Measurements from ENCODE around the gene MRPS18B. TPM values are rescaled to one million over a fixed set of nuclear protein-coding genes. Genes with fewer than 3 reads are reported as not detected.

Gene MRPS18B
- total and polyA plus RNA-seq, 2 of the 13 experiments (the other 11 are each of a cell fraction or from before 2014, with no cell fraction given): 125 to 131 TPM

- TF ChIP-seq KDM6A (CRISPR knock-in tag; IDR thresholded peaks at IDR 0.05; ENCODE audit: low read depth) (no peak), E2F1 (CRISPR knock-in tag; IDR thresholded peaks at IDR 0.05) (peak; percentile 87), MAF1 (CRISPR knock-in tag; IDR thresholded peaks at IDR 0.05; ENCODE audit: borderline replicate concordance) (peak; percentile 94), KMT2B (CRISPR knock-in tag; IDR thresholded peaks at IDR 0.05) (peak; percentile 67; the same call in 1 of the 2 replicates), SMYD3 (CRISPR knock-in tag; IDR thresholded peaks at IDR 0.05) (peak; percentile 67; the same call in 1 of the 2 replicates), RFXAP (CRISPR knock-in tag; IDR thresholded peaks at IDR 0.05; ENCODE audit: borderline replicate concordance) (peak; percentile 94), MBD4 (IDR thresholded peaks at IDR 0.05; ENCODE audit: borderline replicate concordance, low read length) (no peak), PAXIP1 (CRISPR knock-in tag; conservative IDR thresholded peaks at IDR 0.05) (peak; percentile 82), ZNF883 (CRISPR knock-in tag; IDR thresholded peaks at IDR 0.05; ENCODE audit: not compliant biosample characterization) (peak; percentile 99), GLMP (CRISPR knock-in tag; IDR thresholded peaks at IDR 0.05; ENCODE audit: borderline replicate concordance) (no peak; the same call in 1 of the 2 replicates), ZBTB7A (CRISPR knock-in tag; IDR thresholded peaks at IDR 0.05) (peak; percentile 100), STAT6 (CRISPR knock-in tag; IDR thresholded peaks at IDR 0.05; ENCODE audit: borderline replicate concordance) (peak; percentile 74; the same call in 1 of the 2 replicates), ZNF567 (CRISPR knock-in tag; IDR thresholded peaks at IDR 0.05; ENCODE audit: borderline replicate concordance) (peak; percentile 94; the same call in 1 of the 2 replicates), ATRX (CRISPR knock-in tag; IDR thresholded peaks at IDR 0.05; ENCODE audit: borderline replicate concordance) (no peak), ONECUT2 (CRISPR knock-in tag; IDR thresholded peaks at IDR 0.05) (peak; percentile 21; the same call in 1 of the 2 replicates), ZNF766 (CRISPR knock-in tag; IDR thresholded peaks at IDR 0.05; ENCODE audit: borderline replicate concordance) (peak; percentile 93), ARNT (IDR thresholded peaks at IDR 0.05) (no peak), BRF2 (CRISPR knock-in tag; IDR thresholded peaks at IDR 0.05) (0 out of 2 replicates have a peak, but pooled peaks have one; percentile 57), ZNF557 (CRISPR knock-in tag; IDR thresholded peaks at IDR 0.05) (no peak; the same call in 1 of the 2 replicates)
These were observed 29.8 kb downstream of the MRPS18B start (continued) for GRCh38 chr6:30647242-30648116.

All from HepG2 (cell line).